KBM-7 (cell line): Measurements from ENCODE around the gene ULK3.

ENCODE experiments used
- DNase-seq: peaks from one replicate; pipeline ENCODE4 v3.0.0-alpha.2; 2015
- in situ Hi-C: fragments of 300-500 bp; cut with MboI; formaldehyde crosslinking; loops from 2 replicates; pipeline ENCODE4 v1.14.3; 2020; ENCODE audit warnings: low sequenced_read_pairs, low pct_unique_long_range_greater_than_20kb, mixed read lengths

The ULK3 gene

DNA sequence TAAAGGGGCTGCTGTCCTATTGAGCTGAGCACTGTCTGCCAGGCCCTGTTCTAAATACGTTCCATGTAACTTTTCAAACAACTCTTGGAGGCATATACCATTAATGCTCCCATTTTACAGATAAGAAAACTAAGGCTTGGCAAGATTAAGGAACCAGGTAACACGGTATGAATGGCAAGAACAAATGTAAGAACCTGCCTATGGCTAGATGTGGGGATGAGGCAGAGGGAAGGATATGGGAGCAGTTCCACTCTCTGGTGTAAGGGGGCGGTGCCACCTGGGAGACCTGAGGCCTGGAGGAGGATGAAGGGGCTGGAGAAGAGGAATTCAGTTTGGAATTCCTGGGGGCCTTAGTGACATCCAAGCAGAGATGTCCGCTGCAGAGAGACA, 34.1 kb downstream of the ULK3 start:
- in situ Hi-C loops, result loop anchor here (25.0 kb wide), 1 partner anchor 503 kb away; no protein-coding TSS in a partner anchor
- DNase-seq, result no peak

DNA sequence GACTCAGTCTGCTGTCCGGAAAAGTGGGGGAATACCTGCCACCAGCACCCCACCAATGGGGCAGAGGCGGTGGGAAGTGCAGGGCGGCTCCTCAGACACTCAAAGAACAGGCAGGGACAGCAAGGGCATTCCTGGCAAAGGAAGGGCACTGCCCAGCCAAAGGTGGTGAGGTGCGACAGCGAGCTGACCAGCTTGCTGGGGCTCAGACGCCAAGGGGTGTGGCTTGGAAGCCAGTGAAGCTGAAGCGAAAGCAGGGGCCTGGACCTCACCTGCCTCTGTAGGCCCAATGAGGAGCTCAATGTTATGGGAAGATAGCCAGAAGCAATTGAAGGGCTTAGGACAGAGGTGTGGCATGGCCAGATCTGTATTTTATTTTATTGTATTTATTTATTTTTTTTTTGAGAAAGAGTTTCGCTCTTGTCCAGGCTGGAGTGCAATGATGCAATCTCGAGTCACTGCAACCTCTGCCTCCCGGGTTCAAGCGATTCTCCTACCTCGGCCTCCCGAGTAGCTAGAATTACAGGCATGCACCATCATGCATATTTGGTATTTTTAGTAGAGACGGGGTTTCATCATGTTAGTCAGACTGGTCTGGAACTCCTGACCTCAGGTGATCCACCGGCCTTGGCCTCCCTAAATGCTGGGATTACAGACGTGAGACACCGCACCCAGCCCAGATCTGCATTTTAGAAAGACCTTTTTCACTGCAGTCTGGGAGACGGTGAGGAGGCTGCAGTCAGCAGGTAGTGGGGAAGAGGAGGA, 34.7 kb downstream of the ULK3 start:
- in situ Hi-C loops, result loop anchor here (25.0 kb wide), 1 partner anchor 504 kb away; no protein-coding TSS in a partner anchor
- no peak for DNase-seq

DNA sequence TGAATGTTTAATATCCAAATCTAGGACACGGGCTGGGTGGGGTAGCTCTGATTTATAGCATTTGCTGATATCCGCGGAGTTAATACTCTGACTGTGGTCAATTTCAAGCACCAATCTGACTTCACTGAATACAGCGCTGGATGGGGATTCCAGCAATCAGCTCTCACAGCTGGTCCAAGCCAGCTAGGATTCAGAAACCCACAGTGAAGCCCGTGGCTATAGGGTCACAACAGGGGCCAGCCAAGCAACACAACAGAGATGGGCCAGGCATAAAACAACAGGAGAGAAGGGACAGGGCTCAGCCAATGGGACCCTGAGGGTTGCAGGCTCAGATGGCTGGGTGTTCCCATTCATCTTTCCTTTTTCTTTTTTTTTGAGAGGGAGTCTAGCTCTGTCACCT, 35.7 kb downstream of the ULK3 start:
- in situ Hi-C loops, result loop anchor here (25.0 kb wide), 1 partner anchor 505 kb away; no protein-coding TSS in a partner anchor
- DNase-seq, result no peak

DNA sequence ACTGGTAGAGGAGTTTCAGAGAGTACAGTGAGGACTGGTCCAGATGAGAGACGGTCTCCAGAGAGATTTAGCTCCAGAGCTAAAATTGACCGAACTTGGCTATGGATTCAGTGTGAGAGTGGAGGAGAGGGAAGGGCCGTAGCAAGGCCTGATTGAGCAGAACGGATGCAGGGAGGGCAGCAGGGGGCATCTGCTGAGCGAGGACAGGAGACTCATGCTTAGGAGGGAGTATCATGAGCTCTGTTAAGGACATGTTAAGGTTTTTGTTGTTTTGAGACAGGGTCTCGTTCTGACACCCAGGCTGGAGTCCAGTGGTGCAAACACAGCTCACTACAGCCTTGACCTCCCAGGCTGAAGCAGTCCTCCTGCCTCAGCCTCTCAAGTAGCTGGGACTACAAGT, 38.0 kb downstream of the ULK3 start:
- in situ Hi-C loops, result loop anchor here (25.0 kb wide), 1 partner anchor 507 kb away; no protein-coding TSS in a partner anchor

DNA sequence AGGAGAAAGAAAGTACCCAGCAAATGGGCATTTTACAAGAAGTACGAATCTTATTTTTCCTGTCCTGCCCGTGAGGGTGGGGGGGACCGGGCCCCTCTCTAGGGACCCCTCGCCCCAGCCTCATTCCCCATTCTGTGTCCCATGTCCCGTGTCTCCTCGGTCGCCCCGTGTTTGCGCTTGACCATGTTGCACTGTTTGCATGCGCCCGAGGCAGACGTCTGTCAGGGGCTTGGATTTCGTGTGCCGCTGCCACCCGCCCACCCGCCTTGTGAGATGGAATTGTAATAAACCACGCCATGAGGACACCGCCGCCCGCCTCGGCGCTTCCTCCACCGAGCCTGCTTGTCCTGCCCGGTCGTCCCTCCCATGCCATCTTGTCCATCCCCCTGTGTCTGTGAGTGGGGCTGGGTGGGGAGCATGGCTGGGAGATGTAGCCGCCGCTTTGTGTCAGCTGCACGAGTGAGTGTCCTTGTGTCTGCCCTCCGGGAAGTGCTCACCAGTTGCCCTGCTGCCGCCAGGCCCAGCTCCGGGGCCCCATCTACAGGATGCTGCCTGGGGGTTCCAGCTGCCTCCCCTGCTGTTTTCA, 40.0 kb downstream of the ULK3 start:
- in situ Hi-C loops, result loop anchor here (25.0 kb wide), 1 partner anchor 509 kb away; no protein-coding TSS in a partner anchor
- no peak for DNase-seq

More for the DNA sequence above, 38.0 kb downstream of the ULK3 start:
- no peak for DNase-seq

DNA sequence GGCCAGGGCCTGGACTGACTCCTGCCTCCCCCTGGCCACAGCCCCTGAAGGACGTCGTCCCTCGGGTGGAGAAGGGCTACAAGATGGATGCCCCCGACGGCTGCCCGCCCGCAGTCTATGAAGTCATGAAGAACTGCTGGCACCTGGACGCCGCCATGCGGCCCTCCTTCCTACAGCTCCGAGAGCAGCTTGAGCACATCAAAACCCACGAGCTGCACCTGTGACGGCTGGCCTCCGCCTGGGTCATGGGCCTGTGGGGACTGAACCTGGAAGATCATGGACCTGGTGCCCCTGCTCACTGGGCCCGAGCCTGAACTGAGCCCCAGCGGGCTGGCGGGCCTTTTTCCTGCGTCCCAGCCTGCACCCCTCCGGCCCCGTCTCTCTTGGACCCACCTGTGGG, 40.7 kb downstream of the ULK3 start:
- no peak for DNase-seq
- in situ Hi-C loops, result loop anchor here (25.0 kb wide), 1 partner anchor 510 kb away; no protein-coding TSS in a partner anchor

DNA sequence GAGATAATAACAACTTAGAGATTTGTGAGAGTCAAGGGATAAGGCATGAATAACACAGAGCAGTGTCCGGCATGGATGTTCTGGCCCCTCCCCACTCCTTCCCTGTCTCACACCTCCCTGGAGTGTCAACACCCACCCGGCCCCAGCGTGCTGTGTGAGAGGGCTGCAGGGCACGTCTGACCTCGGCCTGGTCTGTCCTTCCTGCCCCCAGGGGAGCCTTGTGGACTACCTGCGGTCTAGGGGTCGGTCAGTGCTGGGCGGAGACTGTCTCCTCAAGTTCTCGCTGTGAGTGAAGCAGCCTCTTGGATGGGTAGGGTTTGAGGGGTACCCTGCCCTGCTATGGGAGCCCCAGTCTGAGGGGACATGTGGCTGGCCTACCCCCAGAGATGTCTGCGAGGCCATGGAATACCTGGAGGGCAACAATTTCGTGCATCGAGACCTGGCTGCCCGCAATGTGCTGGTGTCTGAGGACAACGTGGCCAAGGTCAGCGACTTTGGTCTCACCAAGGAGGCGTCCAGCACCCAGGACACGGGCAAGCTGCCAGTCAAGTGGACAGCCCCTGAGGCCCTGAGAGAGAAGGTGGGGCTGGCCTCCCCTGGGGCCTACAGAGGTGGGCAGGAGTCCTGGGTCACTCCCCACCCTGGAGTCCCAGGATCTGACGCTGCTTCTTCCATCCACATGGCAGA, 41.5 kb downstream of the ULK3 start:
- in situ Hi-C loops, result loop anchor here (25.0 kb wide), 1 partner anchor 511 kb away; no protein-coding TSS in a partner anchor
- no peak for DNase-seq

DNA sequence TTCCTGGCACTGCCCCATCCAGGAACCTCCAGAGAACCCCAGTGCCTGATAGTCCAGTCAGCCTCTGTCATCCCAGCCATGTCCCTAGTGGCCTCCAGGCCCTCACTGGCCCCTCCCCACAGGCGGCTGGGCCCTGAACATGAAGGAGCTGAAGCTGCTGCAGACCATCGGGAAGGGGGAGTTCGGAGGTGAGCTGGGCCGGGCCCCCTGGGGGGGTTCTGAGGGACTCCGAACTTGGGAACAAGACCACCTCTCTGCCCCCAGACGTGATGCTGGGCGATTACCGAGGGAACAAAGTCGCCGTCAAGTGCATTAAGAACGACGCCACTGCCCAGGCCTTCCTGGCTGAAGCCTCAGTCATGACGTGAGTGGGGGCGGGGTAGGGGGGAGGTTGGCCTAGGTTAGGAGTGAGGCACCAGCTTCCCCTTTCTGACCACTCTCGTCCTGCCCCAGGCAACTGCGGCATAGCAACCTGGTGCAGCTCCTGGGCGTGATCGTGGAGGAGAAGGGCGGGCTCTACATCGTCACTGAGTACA, 42.3 kb downstream of the ULK3 start:
- no peak for DNase-seq
- in situ Hi-C loops, result loop anchor here (25.0 kb wide), 1 partner anchor 512 kb away; no protein-coding TSS in a partner anchor

DNA sequence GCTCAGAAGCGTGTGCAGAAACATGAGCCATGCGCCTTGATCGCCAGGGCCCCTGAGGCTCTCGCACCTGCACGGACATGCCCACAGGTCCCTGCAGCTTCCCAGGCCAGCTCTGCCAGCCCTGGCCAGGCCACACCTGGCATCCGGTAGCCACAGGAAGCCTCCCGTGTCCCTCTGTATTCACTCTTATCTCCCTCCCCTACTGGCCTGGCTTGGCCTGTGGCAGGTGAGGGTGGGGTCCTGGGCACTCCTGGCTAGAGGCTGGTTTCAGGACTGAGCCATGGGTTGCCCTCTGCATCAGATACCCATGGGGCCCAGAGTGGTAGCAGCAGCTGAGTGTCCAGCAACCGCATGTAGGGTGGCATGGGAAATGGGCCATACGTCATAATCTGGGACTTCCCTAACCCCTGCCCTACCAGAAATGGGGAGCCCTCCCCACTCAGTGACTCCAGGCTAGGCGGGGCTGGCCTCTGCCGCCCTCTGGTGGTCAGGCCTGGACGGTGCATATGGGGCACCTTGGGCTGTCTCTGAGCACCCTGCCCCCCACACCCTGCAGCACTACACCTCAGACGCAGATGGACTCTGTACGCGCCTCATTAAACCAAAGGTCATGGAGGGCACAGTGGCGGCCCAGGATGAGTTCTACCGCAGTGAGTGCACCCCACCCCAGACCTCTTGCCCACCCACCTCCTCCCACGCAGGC, 42.9 kb downstream of the ULK3 start:
- in situ Hi-C loops, result loop anchor here (25.0 kb wide), 1 partner anchor 512 kb away; no protein-coding TSS in a partner anchor

DNA sequence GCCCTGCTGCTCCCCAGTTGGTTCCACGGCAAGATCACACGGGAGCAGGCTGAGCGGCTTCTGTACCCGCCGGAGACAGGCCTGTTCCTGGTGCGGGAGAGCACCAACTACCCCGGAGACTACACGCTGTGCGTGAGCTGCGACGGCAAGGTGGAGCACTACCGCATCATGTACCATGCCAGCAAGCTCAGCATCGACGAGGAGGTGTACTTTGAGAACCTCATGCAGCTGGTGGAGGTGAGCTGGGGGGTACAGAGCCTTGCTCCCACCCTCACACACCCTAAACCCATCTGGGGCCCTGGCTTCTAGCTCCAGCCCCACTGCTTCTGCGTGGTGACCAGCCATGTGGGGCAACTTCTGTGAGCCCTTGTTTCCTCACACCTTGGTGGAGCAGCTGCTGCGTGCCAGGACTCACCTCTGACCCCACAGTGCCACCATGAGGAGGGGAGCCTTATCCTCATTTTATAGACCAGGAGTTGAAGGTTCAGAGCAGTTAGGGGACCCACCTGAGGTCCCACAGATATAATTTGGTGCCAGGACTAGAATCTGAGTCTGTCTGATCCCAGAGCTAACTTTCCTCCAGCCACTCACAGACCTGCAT, 43.6 kb downstream of the ULK3 start:
- peak; percentile 55 for DNase-seq

More for the DNA sequence above, 42.9 kb downstream of the ULK3 start:
- DNase-seq, result peak; percentile 96

DNA sequence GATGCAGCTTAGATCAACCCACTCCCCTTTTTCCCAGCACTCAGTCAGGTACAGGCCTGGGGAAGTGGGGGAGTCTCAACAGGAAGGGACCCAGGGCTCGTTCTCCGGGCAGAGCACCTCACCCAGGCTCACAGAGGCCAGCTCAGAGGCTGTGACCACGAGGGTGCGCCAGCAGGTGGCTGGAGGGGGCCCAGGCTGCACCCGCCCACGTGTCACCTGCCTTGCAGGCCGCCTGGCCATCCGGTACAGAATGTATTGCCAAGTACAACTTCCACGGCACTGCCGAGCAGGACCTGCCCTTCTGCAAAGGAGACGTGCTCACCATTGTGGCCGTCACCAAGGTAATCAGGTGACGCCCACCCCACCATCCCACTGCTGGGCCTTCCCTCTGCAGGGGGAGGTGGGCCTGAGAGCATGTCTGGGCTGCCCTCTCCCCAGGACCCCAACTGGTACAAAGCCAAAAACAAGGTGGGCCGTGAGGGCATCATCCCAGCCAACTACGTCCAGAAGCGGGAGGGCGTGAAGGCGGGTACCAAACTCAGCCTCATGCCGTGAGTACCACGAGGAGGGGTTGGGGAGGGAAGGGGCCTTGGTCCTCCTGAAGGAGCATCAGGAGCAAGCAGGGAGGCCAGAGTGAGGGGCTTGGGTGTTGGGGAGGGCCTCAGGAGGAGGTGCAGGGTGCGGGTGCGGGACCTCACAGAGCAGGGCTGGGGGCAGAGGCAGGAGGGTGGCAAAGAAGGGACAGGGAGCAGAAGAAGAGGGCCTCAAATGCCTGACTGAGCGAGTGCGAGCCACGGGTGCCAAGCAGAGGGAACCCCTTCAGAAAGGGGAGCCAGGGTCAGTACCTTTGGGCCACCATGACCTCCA, 44.3 kb downstream of the ULK3 start:
- in situ Hi-C loops, result no loop called here
- DNase-seq, result no peak

More for the DNA sequence above, 43.6 kb downstream of the ULK3 start:
- in situ Hi-C loops, result no loop called here

DNA sequence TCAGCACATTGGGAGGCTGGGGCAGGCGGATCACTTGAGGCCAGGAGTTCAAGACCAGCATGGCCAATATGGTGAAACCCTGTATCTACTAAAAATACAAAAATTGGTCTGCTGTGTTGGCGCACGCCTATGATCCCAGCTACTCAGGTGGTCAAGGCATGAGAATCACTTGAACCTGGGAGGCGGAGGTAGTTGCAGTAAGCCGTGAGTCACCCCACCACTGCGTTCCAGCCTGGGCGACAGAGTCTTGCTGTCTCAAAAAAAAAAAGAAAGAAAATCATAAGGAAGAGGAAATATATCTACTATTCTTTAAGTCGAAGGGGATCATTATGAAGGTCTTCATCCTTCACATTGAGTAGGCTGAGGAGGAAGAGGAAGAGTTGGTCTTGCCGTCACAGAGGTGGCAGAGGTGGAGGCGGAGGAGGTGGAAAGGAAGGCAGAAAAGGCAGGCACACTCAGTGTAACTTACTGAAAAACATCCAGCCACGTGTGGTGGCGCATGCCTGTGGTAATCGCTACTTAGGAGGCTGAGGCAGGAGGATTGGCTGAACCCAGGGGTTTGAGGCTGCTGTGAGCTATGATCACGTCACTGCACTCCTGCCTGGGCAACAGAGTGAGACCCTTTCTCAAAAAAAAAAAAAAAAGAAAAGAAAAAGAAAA, 46.9 kb downstream of the ULK3 start:
- in situ Hi-C loops, result no loop called here
- no peak for DNase-seq

DNA sequence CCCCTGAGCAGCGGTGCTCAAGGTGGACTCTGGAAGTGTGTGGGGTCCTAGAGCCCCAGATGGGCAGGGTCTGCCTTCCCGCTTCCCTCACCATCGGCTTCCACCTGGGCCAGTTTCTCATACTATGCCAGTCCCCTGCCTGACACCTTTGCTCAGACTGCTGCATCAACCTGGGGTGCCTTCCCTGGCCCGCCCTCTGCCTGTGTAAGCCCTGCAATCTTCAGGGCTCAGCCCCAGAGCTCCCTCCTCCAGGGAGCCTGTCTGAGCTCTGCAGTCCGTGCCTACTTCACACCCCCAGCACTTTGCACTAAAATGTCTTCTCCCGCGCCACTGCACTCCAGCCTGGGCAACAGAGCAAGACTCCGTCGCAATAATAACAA, 48.0 kb downstream of the ULK3 start:
- no peak for DNase-seq
- in situ Hi-C loops, result no loop called here

DNA sequence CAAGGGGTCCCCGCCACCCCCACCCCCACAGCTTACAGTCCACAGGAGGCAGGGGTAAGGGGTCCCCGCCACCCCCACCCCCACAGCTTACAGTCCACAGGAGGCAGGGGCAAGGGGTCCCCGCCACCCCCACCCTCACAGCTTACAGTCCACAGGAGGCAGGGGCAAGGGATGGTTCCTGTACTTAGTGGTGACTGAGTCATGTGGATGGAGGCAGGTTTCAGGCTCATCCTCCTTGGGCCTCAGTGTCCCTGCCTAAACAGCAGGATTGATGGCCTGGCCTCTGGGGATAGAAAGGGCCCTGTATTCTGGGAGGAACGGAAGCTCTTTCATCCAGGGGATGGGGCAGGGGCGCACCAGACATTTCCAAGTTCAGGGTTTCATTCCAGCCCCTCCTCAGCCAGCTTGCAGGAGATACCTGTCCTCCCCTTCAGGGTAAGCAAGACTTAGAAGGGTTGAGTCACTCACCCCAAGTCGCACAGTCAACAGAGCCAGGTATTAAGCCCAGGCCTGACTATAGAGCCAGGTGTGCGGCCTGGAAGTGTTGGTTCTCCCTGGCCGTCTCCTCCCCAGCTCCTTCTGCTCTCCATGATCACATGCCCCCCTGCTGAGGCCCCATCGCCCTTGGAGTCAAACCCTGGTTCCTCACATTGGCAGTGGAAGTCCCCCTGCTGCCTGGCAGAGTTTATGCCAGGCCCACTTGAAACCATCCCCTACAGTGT, 48.5 kb downstream of the ULK3 start:
- DNase-seq, result no peak
- in situ Hi-C loops, result no loop called here

DNA sequence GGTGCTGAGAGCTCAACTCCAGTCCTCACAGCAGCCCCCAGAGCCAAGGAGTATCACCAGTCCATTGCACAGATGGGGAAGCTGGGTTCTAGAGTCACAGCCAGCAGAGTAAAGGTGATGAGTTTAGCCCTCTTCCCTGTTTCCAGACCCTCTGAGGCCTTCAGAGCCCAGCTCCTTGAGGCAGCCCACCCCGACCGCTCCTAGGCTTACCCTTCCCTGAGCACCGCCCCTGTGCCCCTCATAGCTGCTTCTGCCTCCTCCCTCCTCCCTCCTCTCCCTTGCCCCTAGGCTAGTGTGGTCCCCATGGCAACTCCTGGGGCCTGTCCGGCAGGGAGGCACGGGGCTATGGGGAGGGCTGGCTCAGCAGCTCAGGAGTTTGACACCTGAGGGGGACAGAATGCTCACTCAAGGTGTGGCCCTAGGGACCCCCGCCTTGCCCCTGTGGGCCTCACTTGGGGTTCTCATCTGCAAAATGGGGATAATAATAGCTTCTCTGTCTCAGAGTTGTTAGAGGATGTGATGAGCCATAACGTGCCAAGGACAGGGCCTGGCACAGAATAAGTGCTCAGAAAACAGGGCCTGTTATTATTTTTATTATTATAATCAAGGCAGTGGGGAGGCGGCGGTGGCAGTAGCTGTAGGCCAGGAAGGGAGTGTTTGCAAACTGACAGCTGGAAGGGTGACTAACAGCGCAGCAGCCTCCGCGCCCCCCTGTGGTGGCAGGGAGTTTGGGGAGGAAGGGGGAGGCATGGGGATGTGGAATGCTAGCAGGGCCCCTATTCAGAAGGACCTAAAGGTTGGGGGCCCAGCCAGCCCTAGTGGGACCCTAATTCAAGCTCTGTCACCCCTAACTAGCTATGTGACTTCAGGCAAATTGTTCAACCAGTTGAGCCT, 49.6 kb downstream of the ULK3 start:
- in situ Hi-C loops, result no loop called here
- peak; percentile 64 for DNase-seq
